Activated CD4-positive, alpha-beta T cell treated with anti-CD3 and anti-CD28 coated beads for 24 hours (primary cell): ENCODE data around the gene RHD.
"Not testable (repeated sequence)": the region's sequence is repeated elsewhere in the genome, so short reads cannot be mapped to it uniquely, and the experiment has no call there.

Source experiments
- DNase-seq, 2 donors: peaks; one replicate each; pipeline ENCODE4 v3.0.0-alpha.2; 2020; ENCODE audit warnings: low read depth in 2 of 2

The RHD gene

GRCh38 chr1:25257196-25257595 lies 15.1 kb upstream of the RHD start:
- DNase-seq: no peak

DNA sequence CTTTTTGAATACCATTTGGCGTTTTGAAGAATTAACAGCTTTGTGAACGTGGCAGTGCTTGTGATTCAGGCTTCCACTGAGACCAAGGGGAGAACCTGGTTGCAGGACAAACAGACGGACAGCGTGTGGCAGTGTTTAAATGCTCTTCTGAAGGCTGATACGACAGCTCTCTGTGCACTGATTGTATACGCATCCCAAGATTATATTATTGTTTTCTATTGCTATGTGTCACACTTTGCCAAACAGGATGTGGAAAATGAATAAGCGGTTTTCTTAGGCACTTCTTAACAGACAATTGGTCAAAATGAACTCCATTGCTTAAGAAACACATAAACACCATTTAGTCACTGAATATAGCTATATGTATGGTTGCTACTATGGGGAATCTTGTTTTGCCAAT lies 12.5 kb upstream of the RHD start:
- not testable (repeated sequence) for DNase-seq

GRCh38 chr1:25260336-25260735 lies 12.0 kb upstream of the RHD start:
- DNase-seq: not testable (repeated sequence)

DNA sequence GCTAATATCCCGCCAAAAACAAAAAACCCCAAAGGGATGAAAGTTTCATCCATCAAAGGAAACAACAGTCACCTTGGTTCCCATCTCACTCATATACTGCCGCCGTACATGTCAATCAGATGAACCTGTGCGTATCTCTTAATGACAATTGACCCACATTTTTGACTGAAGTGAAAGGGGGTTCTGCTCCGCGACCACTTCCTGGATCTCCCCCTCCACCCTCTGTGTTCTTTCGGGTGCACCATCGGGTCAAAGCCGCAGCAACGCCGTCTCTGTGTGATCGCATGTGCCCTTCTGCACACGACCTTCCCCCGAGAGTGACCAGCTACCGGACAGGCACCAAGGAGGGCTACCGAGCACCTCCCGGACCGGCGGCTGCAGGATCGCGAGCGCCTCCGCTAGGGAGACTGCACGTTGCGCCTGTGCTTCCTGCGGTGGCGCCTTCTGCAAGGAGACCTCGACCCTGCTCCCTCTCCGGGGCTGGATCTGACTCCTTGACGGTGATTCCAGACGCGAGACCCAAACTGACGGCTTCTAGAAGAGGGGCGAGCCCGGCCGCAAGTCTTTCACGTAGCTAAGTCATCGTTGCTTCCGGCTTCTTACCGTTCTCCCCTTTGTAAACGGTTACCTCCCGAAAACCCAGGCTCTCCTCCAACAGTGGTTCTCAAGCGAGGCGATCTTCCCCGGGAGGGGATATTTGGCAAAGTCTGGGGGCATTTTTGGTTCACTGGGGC lies 5.6 kb upstream of the RHD start:
- DNase-seq: not testable (repeated sequence)

DNA sequence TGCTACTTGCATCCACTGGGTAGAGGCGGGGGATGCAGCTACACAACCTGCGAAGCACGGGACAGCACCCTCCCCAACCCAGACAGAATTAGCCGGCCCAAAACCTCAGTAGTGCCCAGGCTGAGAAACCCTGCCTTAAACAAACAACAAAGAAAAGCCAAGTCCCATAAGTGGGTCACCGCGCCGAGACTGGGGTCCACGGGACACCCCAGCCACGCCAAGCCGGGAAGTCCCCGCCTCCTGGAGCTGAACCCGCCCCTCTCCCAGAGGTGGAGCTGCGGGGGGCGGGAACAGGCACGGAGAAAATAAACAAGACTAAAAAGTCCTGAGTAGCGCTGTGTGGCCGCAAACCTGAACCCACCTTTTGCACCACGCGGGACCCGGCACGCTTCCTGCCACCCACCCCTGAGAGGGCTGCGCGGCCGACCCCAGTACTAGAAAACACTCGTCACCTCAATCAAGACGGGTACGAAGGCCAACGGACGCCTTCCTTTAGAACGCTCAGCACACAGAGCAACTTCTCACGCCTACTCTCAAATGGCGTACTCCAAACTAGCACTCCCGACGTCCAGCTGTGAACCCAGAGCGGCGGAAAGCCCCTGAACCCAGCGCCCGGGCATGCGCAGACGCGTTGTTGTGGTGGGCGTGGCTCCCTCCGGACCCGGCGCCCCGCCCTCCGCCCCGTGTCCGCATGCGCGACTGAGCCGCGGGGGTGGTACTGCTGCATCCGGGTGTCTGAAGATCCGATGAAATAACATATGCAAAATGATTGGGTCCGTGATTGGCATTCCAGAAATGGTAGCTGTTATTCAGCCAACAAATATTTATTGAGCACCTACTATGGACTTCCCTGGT lies 4.8 kb upstream of the RHD start:
- DNase-seq: peak; percentile 83 to 87

GRCh38 chr1:25268143-25268760 lies 4.1 kb upstream of the RHD start:
- DNase-seq: not testable (repeated sequence)

- DNase-seq: not testable (repeated sequence)
Measured at GRCh38 chr1:25275648-25276047, 3.3 kb downstream of the RHD start.

DNA sequence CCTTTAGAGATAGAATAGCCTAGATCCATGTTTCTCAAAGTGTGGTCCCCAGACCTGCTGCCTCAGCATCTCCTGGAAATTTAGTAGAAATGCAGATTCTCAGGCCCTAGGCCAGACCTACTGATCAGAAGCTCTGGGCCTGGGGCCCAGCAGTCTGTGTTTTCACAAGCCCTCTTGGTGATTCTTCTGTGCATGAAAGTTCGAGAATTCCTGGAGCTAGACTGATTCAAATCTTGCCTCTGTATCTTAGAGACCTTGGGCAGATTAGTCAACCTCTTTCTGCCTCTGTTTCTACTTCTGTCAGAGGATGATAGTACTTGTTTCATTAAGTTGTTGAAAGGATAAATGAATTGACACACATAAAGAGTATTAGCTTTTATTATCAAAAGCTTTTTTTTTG lies 5.0 kb downstream of the RHD start:
- not testable (repeated sequence) for DNase-seq

DNA sequence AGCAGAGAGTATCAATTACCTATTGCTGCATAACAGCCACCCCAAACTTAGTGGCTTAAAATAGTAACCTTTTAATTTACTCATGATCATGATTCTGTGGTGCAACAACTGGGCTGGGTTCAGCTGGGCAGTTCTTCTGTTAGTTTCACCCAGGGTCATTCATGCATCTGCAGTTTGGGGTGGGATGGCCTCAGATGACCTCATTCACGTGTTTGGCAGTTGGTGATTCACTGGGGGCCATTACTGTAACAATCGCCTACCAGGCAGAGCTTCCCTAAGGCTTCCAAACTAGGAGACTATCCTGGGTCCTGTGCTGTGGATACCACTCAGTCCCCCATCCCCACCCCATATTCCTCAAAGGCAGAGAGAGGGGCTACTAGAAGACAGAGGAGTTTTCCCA lies 6.0 kb downstream of the RHD start:
- DNase-seq: not testable (repeated sequence)

GRCh38 chr1:25278790-25279189 lies 6.5 kb downstream of the RHD start:
- DNase-seq: not testable (repeated sequence)

DNA sequence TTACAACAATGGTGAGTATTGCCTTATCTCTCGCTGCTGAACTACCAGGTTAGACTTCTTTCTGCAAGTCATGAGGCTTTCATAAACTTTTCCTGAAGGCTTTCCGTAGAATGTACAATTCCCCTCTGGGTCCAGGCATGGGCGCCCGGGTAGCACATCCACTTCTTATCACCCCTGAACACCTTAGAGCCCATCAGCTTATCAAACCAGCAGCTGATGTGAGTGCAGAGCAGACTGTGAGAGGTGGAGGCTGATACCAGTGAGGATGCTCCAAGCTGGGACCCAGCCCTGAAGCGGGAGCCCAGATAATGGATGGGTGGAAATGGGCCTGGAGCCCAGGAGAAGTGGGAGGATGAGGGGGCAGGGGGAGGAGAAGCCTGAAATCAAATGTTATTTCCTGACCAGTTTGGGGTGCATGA lies 7.4 kb downstream of the RHD start:
- not testable (repeated sequence) for DNase-seq

- not testable (repeated sequence) for DNase-seq
Measured at GRCh38 chr1:25285862-25286261, 13.6 kb downstream of the RHD start.

GRCh38 chr1:25287164-25287563 lies 14.9 kb downstream of the RHD start:
- DNase-seq: not testable (repeated sequence)

DNA sequence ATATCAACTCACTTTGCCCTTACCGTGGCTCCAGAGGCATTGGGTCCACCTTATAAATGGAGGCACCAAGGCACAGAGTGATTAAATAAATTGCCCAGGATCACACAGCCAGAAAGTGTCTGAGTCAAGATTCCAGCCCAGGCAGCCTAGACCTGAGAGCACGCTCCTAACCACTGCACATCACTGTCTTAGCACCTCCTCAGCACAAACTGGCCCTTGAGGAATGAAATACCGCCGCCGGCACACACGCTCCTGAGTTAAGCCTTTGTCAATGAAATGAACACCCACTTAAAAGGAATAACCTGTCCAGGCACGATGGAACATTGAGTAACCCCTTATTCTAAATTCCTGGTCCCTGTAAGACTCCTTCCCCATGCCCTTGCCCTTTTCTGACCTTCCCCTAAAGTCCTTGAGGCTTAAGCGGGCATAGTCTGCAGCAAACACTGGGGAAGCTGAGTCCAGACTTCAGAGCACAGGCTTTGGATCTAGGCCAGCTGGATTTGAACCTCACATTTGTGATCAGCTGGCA lies 16.3 kb downstream of the RHD start:
- not testable (repeated sequence) for DNase-seq

DNA sequence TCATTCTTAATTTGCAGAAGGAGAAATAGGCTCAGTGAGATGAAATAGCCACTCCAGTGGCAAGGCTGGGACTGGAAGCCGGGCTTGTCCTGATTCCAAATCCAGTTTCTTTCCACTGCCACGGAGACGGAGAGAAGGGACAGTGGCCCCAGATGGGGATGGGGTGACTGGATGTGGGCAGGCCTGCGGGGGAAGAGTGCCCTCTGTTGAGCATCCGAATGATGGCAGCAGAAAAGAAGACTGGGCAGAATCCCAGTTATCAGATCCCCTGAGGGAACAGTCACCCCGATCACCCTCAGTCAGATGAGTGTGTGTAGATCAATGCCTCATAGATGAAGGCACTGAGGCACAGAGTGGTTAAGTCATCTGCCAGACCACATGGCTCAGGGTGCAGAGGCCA lies 17.7 kb downstream of the RHD start:
- not testable (repeated sequence) for DNase-seq

DNA sequence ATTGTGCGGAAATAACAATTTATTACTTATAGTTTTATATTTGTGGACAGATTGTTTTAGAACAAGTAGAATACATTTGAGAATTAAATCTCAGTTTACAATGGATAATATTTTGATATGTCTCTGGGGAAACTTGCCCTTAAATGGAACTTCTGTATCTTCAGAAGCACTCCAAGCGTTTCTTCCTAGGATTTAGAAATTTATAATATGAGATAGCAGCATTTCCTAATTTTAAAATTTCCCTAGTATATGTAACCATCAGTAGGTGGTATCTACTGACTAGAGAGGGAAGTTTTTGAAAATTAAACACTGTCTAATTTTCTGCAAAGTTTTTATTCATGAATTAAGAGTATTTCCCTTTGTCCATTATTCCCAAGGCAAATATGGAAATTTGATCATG lies 21.1 kb downstream of the RHD start:
- DNase-seq: not testable (repeated sequence)

DNA sequence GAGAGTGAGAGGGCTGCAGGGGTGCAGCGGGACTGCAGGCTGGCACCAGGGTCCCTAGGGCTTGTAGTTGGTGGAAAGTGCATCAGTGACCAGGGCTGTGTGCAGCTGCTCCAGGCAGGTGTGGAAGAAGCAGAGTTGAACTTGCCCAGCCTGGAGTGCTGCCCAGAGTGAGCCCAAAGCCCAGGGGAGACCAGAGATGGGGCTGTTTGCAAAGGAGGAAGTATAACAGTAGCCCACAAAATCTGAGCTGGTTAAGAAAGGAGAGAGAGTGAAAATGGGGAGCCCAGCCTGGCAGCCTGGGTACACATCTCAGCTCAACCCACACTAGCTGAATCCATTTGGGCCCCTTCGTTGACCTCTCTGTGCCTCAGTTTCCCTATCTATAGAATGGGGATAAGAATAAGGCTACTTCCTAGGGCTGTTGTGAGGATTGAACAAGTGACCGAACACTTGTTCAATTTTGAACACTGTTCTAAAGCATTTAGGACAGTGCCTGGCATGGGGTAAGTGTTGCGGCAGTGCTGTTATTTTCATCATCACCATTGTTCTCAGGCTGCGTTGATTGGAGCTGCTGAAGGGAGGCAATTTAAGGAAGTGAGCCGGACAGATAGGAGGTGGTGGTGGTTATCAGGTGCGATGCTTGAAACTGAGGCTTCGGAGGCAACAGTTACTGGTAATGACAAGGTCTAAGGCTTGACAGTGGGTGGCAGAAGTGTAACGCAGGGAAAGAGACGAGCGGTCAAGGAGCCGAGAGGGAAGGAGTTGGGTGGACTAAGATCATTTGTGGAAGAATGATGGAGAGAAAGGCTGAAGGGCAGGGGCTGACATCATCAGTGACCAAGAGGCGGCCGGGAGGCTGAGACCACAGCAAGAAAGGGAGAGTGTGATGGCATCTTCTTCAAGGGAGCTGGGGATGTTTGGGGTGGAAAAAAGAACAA lies 22.8 kb downstream of the RHD start:
- DNase-seq: not testable (repeated sequence)

DNA sequence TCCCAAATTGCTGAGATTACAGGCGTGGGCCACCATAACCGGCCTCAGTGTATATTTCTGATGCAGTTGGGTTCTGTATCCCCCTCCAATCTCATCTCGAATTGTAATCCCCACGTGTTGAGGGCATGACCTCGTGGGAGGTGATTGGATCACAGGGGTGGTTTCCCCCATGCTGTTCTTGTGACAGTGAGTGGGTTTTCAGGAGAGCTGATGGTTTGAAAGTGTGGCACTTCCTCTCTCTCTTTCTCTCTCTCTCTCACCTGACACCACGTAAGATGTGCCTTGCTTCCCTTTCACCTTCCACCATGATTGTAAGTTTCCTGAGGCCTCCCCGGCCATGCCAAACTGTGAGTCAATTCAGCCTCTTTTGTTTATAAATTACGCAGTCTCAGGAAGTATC lies 24.2 kb downstream of the RHD start:
- DNase-seq: not testable (repeated sequence)

- DNase-seq: not testable (repeated sequence)
Measured at GRCh38 chr1:25300729-25301128, 28.4 kb downstream of the RHD start.

GRCh38 chr1:25302330-25302729 lies 30.0 kb downstream of the RHD start:
- DNase-seq: not testable (repeated sequence)

DNA sequence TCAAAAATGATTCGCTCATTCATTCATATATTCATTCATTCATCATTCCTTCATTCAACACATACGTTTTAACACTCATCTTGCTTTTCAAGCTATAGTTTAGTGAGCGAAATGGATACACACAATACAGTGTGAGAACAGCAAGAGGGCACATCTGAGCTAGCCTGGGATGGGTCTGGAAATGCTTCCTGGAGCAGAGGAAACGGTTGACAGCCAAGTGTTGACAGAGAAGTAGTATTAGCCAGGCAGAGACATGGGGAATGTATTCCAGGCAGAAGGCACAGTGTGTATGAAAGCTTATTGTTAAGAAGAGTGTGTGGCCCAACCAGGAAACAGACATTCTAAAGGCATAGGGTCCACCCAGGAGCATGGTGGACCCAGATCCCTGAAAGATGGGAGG lies 32.6 kb downstream of the RHD start:
- not testable (repeated sequence) for DNase-seq
